Activated CD8-positive, alpha-beta memory T cell treated with anti-CD3 and anti-CD28 coated beads, Interleukin-2, amount 50 U/mL, for 24 hours (primary cell): ENCODE data around the gene TMIGD3.

Experiments
- DNase-seq: peaks from one replicate; pipeline ENCODE4 v3.0.0-alpha.2; 2020; ENCODE audit errors: extremely low read depth

TMIGD3 gene

GRCh38 chr1:111446967-111447892 is 56.2 kb downstream of the TMIGD3 start:
- DNase-seq, result no peak

- DNase-seq, result no peak
Measured at GRCh38 chr1:111446546-111446945, 56.9 kb downstream of the TMIGD3 start.

DNA sequence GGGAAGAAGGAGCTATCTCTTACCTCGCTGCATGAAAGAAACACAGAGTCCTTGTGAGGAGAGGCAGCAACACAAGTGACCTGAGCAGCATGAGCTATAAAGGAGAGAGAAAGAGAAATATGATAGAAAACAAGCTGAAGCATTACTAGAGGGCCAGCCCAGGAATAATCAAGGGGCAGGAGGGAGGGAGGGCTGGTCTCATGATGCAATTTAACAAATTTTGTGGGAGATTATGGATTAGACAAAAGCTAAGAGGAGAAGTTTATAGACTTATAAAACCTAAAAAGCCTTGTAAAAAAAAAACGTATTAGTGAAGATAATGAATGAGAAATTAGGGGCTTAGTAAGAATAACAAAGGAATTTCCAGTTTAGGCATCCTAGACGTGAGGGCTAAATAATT is 59.4 kb downstream of the TMIGD3 start:
- DNase-seq, result no peak

- DNase-seq, result no peak
Measured at GRCh38 chr1:111442457-111442856, 61.0 kb downstream of the TMIGD3 start.

GRCh38 chr1:111441573-111442192 is 61.8 kb downstream of the TMIGD3 start:
- no peak for DNase-seq

- DNase-seq, result no peak
Measured at GRCh38 chr1:111439461-111440351, 63.7 kb downstream of the TMIGD3 start.

- DNase-seq, result no peak
Measured at GRCh38 chr1:111436726-111437125, 66.7 kb downstream of the TMIGD3 start.
